HepG2 (cell line): ENCODE data around the gene WWTR1. TPM values are rescaled to one million over a fixed set of nuclear protein-coding genes. Genes with fewer than 3 reads are reported as not detected.

Source experiments
- ATAC-seq: fragments of 200-7000 bp; cut with Tn5 transposase; 3 replicates; pipeline ENCODE4 v1.9.1; 2020; ENCODE audit warnings: mild to moderate bottlenecking, moderate library complexity
- BruUV-seq: library from RNA; stranded (reverse); fragments of 400-500 nt; replicated peaks from 2 replicates; lab custom pipeline; 2021; lab: Mats Ljungman, UMichigan
- CTCF ChIA-PET: fragments of 300-600 bp; formaldehyde crosslinking; extraction: SDS; loops from one replicate; lab custom pipeline; 2021; ENCODE audit warnings: low total read pairs, inconsistent platforms, low intra/inter-chr PET ratio; lab: Yijun Ruan, JAX
- POLR2A ChIA-PET: fragments of 350-600 bp; sonication (Branson Sonifier 250); formaldehyde crosslinking; loops from one replicate; lab custom pipeline; 2020; ENCODE audit warnings: antibody characterized with exemption, inconsistent platforms; lab: Yijun Ruan, JAX
- DNase-seq: peaks from one replicate; pipeline ENCODE4 v3.0.0-alpha.2; 2015; ENCODE audit warnings: low spot score
- FAIRE-seq: peaks from 3 replicates; lab custom pipeline; 2011; peaks lifted over from hg19 to GRCh38; lab: Jason Lieb, UNC
- H2AFZ ChIP-seq: one replicate; pipeline ENCODE4 v1.6.1; 2011; ENCODE audit warnings: low read length, inconsistent platforms
- H3K27ac ChIP-seq: fragments of 300-600 bp; 3 replicates; pipeline ENCODE4 v1.8.0; 2011; ENCODE audit warnings: mixed run types, mild to moderate bottlenecking, mixed read lengths, low read length, inconsistent platforms; ENCODE audit not compliant: insufficient read depth; ENCODE audit errors: extremely low read length
- H3K27me3 ChIP-seq, 2 experiments: fragments of 200-600 bp in 1 of 2; 2 replicates in 1 of 2; 3 replicates in 1 of 2; pipeline versions ENCODE4 v1.6.0 to v1.8.0; 2011; ENCODE audit warnings: low read length in 2 of 2, mild to moderate bottlenecking in 2 of 2, moderate library complexity in 2 of 2, inconsistent platforms in 1 of 2; ENCODE audit not compliant: insufficient read depth in 2 of 2, control insufficient read depth in 1 of 2
- H3K36me3 ChIP-seq, 2 experiments: fragments of 200-600 bp in 1 of 2; replicated peaks in 1 of 2; 2 replicates in 1 of 2; 3 replicates in 1 of 2; pipeline versions ENCODE4 v1.5.1 to v1.8.0; 2011; ENCODE audit warnings: low read length in 2 of 2, inconsistent platforms in 1 of 2; ENCODE audit not compliant: insufficient read depth in 2 of 2, control insufficient read depth in 1 of 2
- H3K4me1 ChIP-seq: 2 replicates; pipeline ENCODE4 v1.5.1; 2012; ENCODE audit warnings: low read length, inconsistent platforms; ENCODE audit not compliant: insufficient read depth
- H3K4me2 ChIP-seq: 2 replicates; pipeline ENCODE4 v1.6.0; 2011; ENCODE audit warnings: low read depth, low read length, inconsistent platforms
- H3K4me3 ChIP-seq, 3 experiments: fragments of 200-600 bp in 1 of 3; sonication (generic), shearing (Covaris generic) in 1 of 3; replicated peaks in 1 of 3; 2 replicates each; pipeline ENCODE4 v1.5.1; 2011 to 2016; ENCODE audit warnings: low read length in 3 of 3, inconsistent platforms in 2 of 3, low read depth in 2 of 3, mild to moderate bottlenecking in 2 of 3, control low read depth in 1 of 3, mixed read lengths in 1 of 3; ENCODE audit not compliant: insufficient read depth in 1 of 3
- H3K79me2 ChIP-seq: one replicate; pipeline ENCODE4 v1.6.1; 2011; ENCODE audit warnings: low read length, inconsistent platforms; ENCODE audit not compliant: insufficient read depth
- H3K9ac ChIP-seq: 2 replicates; pipeline ENCODE4 v1.6.0; 2011; ENCODE audit warnings: mild to moderate bottlenecking, low read depth, low read length, inconsistent platforms; ENCODE audit not compliant: insufficient read depth
- H3K9me3 ChIP-seq: 2 replicates; pipeline ENCODE4 v1.5.1; 2012; ENCODE audit warnings: mild to moderate bottlenecking, low read length
- H4K20me1 ChIP-seq: 2 replicates; pipeline ENCODE4 v1.6.0; 2011; ENCODE audit warnings: inconsistent platforms, mild to moderate bottlenecking, low read length, moderate library complexity; ENCODE audit not compliant: insufficient read depth
- CREB1 ChIP-seq, 2 experiments: fragments of 450-650 bp in 1 of 2; IDR thresholded peaks; 2 replicates each; pipeline ENCODE4 v1.6.1; 2016 to 2017; ENCODE audit warnings: control low read depth in 1 of 2, mild to moderate bottlenecking in 1 of 2, missing compliant biosample characterization in 1 of 2, missing genetic modification characterization in 1 of 2
- HOXA3 ChIP-seq: sonication (generic); formaldehyde crosslinking; IDR thresholded peaks from 2 replicates; pipeline ENCODE4 v1.5.0; 2020; ENCODE audit warnings: missing genetic modification reagents
- MEF2D ChIP-seq: sonication (generic); formaldehyde crosslinking; IDR thresholded peaks from 2 replicates; pipeline ENCODE4 v1.5.1; 2020; ENCODE audit warnings: mild to moderate bottlenecking, missing genetic modification reagents
- NR3C1 ChIP-seq: sonication (generic); formaldehyde crosslinking; IDR thresholded peaks from 2 replicates; pipeline ENCODE4 v1.4.0; 2020; ENCODE audit warnings: missing genetic modification reagents
- PRMT3 ChIP-seq: sonication (generic); formaldehyde crosslinking; IDR thresholded peaks from 2 replicates; pipeline ENCODE4 v1.8.1; 2022; ENCODE audit warnings: low read depth, mild to moderate bottlenecking, moderate library complexity, missing genetic modification reagents, borderline replicate concordance
- TP53 ChIP-seq: sonication (generic); formaldehyde crosslinking; conservative IDR thresholded peaks from 2 replicates; pipeline ENCODE4 v1.4.0; 2020; ENCODE audit warnings: missing genetic modification reagents
- XBP1 ChIP-seq: sonication (generic); formaldehyde crosslinking; IDR thresholded peaks from 2 replicates; pipeline ENCODE4 v1.5.0; 2020; ENCODE audit warnings: missing genetic modification reagents
- ZBTB7A ChIP-seq: sonication (generic); formaldehyde crosslinking; IDR thresholded peaks from 2 replicates; pipeline ENCODE4 v1.8.0; 2022; ENCODE audit warnings: mild to moderate bottlenecking, missing genetic modification reagents
- ZNF235 ChIP-seq: sonication (generic); formaldehyde crosslinking; IDR thresholded peaks from 2 replicates; pipeline ENCODE4 v1.8.1; 2023; ENCODE audit warnings: mild to moderate bottlenecking, missing genetic modification reagents, borderline replicate concordance
- ZNF34 ChIP-seq: sonication (generic); formaldehyde crosslinking; IDR thresholded peaks from 2 replicates; pipeline ENCODE4 v1.4.0; 2020; ENCODE audit warnings: mild to moderate bottlenecking, missing genetic modification reagents, borderline replicate concordance
- ZNF737 ChIP-seq: sonication (generic); formaldehyde crosslinking; IDR thresholded peaks from 2 replicates; pipeline ENCODE4 v1.5.0; 2020; ENCODE audit warnings: missing genetic modification reagents, mild to moderate bottlenecking, borderline replicate concordance
- WGBS: methylation state at CpG from one replicate; pipeline ENCODE4 v1.1.6; 2017; ENCODE audit warnings: low lambda C conversion rate; 5-methylcytosine and 5-hydroxymethylcytosine counted together
- in situ Hi-C: cut with HindIII; loops from 2 replicates; pipeline ENCODE4 v1.10.0; 2017; ENCODE audit warnings: low pct_unique_long_range_greater_than_20kb; ENCODE audit not compliant: extremely low pct_ligation_motif_present
- intact Hi-C: fragments of 100-400 bp; cut with micrococcal nuclease; formaldehyde crosslinking; loops from one replicate; pipeline ENCODE4 v1.10.0; 2022; ENCODE audit not compliant: unreplicated experiment
- polyA plus RNA-seq, 8 experiments: library from polyadenylated mRNA; depleted of rRNA in 3 of 8; stranded (reverse) in 7 of 8; unstranded in 1 of 8; fragments of >200 nt; fragmentation: Illumina TruSeq in 4 of 8; extraction: Trizol in 4 of 8; gene quantifications; 2 replicates each; pipeline versions ENCODE4 v1.2.1 to v1.2.3, GENCODE V29; 2011 to 2016; ENCODE audit warnings: low read depth in 4 of 8, missing spikeins in 1 of 8, mixed read lengths in 1 of 8; ENCODE audit not compliant: insufficient read depth in 1 of 8
- total RNA-seq, 5 experiments: library from RNA; depleted of rRNA; stranded (reverse); fragments of >200 nt; fragmentation: Illumina TruSeq; extraction: Trizol; gene quantifications; 2 replicates each; pipeline ENCODE4 v1.2.3, GENCODE V29; 2016; ENCODE audit warnings: low read depth in 1 of 5
- TF ChIP-seq, protein P1 (sequence below): sonication (generic); formaldehyde crosslinking; IDR thresholded peaks from 2 replicates; pipeline ENCODE4 v1.9.0; 2021; ENCODE audit warnings: missing genetic modification reagents, borderline replicate concordance

WWTR1 gene
- total and polyA plus RNA-seq, 2 of the 13 experiments (the other 11 are each of a cell fraction or from before 2014, with no cell fraction given): 19.7 to 139 TPM

DNA sequence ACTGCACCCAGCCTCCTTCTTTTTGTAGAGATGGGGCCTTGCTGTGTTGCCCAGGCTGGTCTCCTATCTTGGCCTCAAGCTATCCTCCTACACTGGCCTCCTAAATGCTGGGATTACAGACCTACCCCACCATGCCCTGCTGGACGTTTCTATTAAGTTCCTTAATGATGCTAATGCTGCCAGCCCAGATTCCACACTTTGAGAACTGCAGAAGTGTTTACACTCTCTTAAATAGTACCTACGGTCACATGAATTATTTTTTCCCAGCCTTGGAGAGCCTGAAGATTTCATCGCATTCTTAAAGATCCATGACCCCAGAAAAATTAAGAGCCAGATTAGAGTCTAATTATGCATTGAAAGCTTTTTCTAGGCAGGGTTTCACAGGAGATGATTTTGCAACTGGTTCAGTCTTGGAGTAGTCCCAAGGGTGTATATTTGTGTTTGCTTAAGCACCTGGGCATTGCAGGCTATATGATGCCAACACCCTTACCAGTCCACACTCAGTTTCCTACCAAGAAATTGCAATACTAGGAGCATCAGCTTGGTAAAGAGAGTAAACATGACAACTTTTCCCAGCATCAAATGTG, 146.7 kb downstream of the WWTR1 start (continued):
- TF ChIP-seq MEF2D (CRISPR knock-in tag) (no peak), TP53 (CRISPR knock-in tag) (no peak), ZNF737 (CRISPR knock-in tag) (no peak)
- TF ChIP-seq, protein P1, sequence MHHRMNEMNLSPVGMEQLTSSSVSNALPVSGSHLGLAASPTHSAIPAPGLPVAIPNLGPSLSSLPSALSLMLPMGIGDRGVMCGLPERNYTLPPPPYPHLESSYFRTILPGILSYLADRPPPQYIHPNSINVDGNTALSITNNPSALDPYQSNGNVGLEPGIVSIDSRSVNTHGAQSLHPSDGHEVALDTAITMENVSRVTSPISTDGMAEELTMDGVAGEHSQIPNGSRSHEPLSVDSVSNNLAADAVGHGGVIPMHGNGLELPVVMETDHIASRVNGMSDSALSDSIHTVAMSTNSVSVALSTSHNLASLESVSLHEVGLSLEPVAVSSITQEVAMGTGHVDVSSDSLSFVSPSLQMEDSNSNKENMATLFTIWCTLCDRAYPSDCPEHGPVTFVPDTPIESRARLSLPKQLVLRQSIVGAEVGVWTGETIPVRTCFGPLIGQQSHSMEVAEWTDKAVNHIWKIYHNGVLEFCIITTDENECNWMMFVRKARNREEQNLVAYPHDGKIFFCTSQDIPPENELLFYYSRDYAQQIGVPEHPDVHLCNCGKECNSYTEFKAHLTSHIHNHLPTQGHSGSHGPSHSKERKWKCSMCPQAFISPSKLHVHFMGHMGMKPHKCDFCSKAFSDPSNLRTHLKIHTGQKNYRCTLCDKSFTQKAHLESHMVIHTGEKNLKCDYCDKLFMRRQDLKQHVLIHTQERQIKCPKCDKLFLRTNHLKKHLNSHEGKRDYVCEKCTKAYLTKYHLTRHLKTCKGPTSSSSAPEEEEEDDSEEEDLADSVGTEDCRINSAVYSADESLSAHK: no peak

DNA sequence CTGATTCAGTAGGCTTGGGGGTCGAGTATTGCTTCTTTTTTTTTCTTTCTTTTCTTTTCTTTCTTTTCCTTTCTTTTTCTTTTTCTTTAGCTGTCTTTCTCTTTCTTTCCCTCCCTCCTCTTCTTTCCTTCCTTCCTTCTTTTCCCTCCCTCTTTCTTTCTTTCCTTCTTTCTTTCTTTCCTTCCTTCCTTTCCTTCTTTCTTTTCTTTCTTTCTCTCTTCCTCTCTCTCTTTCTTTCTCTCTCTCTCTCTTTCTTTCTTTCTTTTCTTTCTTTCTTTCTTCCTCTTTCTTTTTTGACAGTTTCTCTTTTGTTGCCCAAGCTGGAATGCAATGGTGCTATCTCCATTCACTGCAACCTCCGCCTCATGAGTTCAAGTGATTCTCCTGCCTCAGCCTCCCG, 147.3 kb downstream of the WWTR1 start:
- Histone ChIP-seq H3K9ac (no peak overlapping the region), H3K9me3 (no peaks in the 10 kb centered on the region), H3K27me3 (no peaks in the 10 kb centered on the region), H3K4me2 (no peak overlapping the region), H3K27ac (no peak overlapping the region), H2AFZ (no peak overlapping the region), H3K79me2 (no peaks in the 10 kb centered on the region), H4K20me1 (no peaks in the 10 kb centered on the region), H3K36me3 (no peaks in the 10 kb centered on the region), H3K4me1 (peaks cover 35% of the 10 kb centered on the region), H3K4me3 (no peak overlapping the region)
- intact Hi-C loops: loop anchor here (5.0 to 10.0 kb wide), 3 partner anchors 62 to 394 kb away; no protein-coding TSS in a partner anchor
- ChIA-PET POLR2A (no interaction called here), CTCF (no interaction called here)
- 48% methylated on average over 3 of the region's 3 CpGs for WGBS
- no TSS peak for BruUV-seq
- DNase-seq (no peak), ATAC-seq (no peak), FAIRE-seq (no peak)
- TF ChIP-seq ZNF34 (CRISPR knock-in tag) (no peak), HOXA3 (CRISPR knock-in tag) (no peak), ZBTB7A (CRISPR knock-in tag) (no peak), CREB1 (IDR thresholded peaks at IDR 0.05) (no peak), CREB1 (CRISPR knock-in tag; IDR thresholded peaks at IDR 0.05) (no peak), PRMT3 (no peak), XBP1 (CRISPR knock-in tag) (no peak), NR3C1 (CRISPR knock-in tag) (no peak), ZNF235 (no peak)
- in situ Hi-C loops: loop anchor here (5.0 kb wide), 1 partner anchor 262 kb away; no protein-coding TSS in a partner anchor
